Measurements from ENCODE around the gene PLAC1.

The PLAC1 gene

GRCh38 chrX:134631426-134632346 lies 26.6 kb downstream of the PLAC1 start:
- peak; percentile 56 for DNase-seq (ENCODE audit: low spot score)

GRCh38 chrX:134628663-134629062 lies 29.6 kb downstream of the PLAC1 start:
- no peak for DNase-seq (ENCODE audit: low spot score)

- DNase-seq (ENCODE audit: low spot score) = no peak
These were observed 31.8 kb downstream of the PLAC1 start for GRCh38 chrX:134626434-134626833.

GRCh38 chrX:134625315-134625718 lies 33.0 kb downstream of the PLAC1 start:
- peak; percentile 37 for DNase-seq (ENCODE audit: low spot score)

- DNase-seq (ENCODE audit: low spot score) = no peak
These were observed 34.2 kb downstream of the PLAC1 start for GRCh38 chrX:134624046-134624430.

GRCh38 chrX:134623293-134624045 lies 34.8 kb downstream of the PLAC1 start:
- DNase-seq (ENCODE audit: low spot score) = no peak

- no peak for DNase-seq (ENCODE audit: low spot score)
These were observed 35.5 kb downstream of the PLAC1 start for GRCh38 chrX:134622813-134623185.

- DNase-seq (ENCODE audit: low spot score) = peak; percentile 72
These were observed 36.0 kb downstream of the PLAC1 start for GRCh38 chrX:134622056-134622812.

GRCh38 chrX:134619838-134620237 lies 38.4 kb downstream of the PLAC1 start:
- no peak for DNase-seq (ENCODE audit: low spot score)

- no peak for DNase-seq (ENCODE audit: low spot score)
These were observed 44.9 kb downstream of the PLAC1 start for GRCh38 chrX:134613396-134613795.

GRCh38 chrX:134608153-134608552 lies 50.1 kb downstream of the PLAC1 start:
- DNase-seq (ENCODE audit: low spot score) = no peak

GRCh38 chrX:134607523-134607922 lies 50.7 kb downstream of the PLAC1 start:
- no peak for DNase-seq (ENCODE audit: low spot score)

GRCh38 chrX:134604701-134605311 lies 53.5 kb downstream of the PLAC1 start:
- peak; percentile 11 for DNase-seq (ENCODE audit: low spot score)

- peak; percentile 73 for DNase-seq (ENCODE audit: low spot score)
These were observed 54.2 kb downstream of the PLAC1 start for GRCh38 chrX:134603806-134604700.

- DNase-seq (ENCODE audit: low spot score) = no peak
These were observed 55.9 kb downstream of the PLAC1 start for GRCh38 chrX:134602410-134602809.

GRCh38 chrX:134601240-134601765 lies 57.0 kb downstream of the PLAC1 start:
- DNase-seq (ENCODE audit: low spot score) = no peak

- no peak for DNase-seq (ENCODE audit: low spot score)
These were observed 57.6 kb downstream of the PLAC1 start for GRCh38 chrX:134600714-134601113.

GRCh38 chrX:134599184-134599914 lies 58.9 kb downstream of the PLAC1 start:
- DNase-seq (ENCODE audit: low spot score) = peak; percentile 51

GRCh38 chrX:134592303-134592702 lies 66.0 kb downstream of the PLAC1 start:
- no peak for DNase-seq (ENCODE audit: low spot score)

GRCh38 chrX:134591502-134591901 lies 66.8 kb downstream of the PLAC1 start:
- no peak for DNase-seq (ENCODE audit: low spot score)

Measured in GM03348 (cell line).